ENCODE measurements around the gene CAB39L.

- TF ChIP-seq EP300 (conservative IDR thresholded peaks at IDR 0.05; ENCODE audit: poor library complexity, severe bottlenecking) (no peak), CTCF (IDR thresholded peaks at IDR 0.05; ENCODE audit: poor library complexity, severe bottlenecking) (no peak), REST (IDR thresholded peaks at IDR 0.05; ENCODE audit: borderline replicate concordance) (no peak), RAD21 (conservative IDR thresholded peaks at IDR 0.05) (no peak), TAF1 (IDR thresholded peaks at IDR 0.05; ENCODE audit: low read depth) (no peak), SMC3 (conservative IDR thresholded peaks at IDR 0.05; ENCODE audit: poor library complexity) (no peak), EZH2 (IDR thresholded peaks at IDR 0.05; ENCODE audit: borderline replicate concordance, insufficient read depth, low read length, poor library complexity, severe bottlenecking) (no peak), POLR2AphosphoS5 (IDR thresholded peaks at IDR 0.05) (no peak)
Observed at GRCh38 chr13:49300276-49300675, 143.6 kb downstream of the CAB39L start.
